Testis (tissue), 2 donors: Measurements from ENCODE around the gene CDH1.

Experiments used
- POLR2A ChIP-seq: fragments of 450-650 bp; IDR thresholded peaks from one replicate; pipeline ENCODE4 v1.6.1; 2017; ENCODE audit warnings: antibody characterized with exemption, mild to moderate bottlenecking, moderate library complexity
- TF ChIP-seq, protein P1 (sequence below), 3 experiments: fragments of 450-650 bp in 2 of 3; fragments of 200-600 bp in 1 of 3; sonication (generic) in 1 of 3; IDR thresholded peaks; one replicate each; pipeline ENCODE4 v1.5.1; 2016 to 2019; ENCODE audit warnings: antibody characterized with exemption in 3 of 3, mild to moderate bottlenecking in 2 of 3, moderate library complexity in 1 of 3

DNA sequence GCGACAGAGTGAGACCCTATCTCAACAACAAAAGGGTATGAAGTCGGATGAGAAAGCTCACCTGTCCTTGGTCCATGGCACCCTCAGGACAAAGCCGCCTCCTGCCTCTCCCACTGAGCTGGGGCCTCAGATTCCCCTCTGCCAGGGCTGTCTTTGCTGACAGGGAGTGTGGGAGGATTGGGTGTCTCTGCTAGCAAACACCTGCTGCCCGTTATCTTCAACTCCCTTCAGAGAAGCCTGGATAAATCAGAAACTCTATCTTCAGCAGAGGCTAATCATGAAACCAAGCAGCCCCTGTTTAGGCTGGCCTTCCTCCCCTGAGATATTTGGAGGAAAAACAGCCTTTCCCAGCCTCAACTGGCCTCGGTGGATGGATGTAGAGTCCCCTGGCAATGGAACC, 36.3 kb upstream of the CDH1 start:
- TF ChIP-seq, protein P1, sequence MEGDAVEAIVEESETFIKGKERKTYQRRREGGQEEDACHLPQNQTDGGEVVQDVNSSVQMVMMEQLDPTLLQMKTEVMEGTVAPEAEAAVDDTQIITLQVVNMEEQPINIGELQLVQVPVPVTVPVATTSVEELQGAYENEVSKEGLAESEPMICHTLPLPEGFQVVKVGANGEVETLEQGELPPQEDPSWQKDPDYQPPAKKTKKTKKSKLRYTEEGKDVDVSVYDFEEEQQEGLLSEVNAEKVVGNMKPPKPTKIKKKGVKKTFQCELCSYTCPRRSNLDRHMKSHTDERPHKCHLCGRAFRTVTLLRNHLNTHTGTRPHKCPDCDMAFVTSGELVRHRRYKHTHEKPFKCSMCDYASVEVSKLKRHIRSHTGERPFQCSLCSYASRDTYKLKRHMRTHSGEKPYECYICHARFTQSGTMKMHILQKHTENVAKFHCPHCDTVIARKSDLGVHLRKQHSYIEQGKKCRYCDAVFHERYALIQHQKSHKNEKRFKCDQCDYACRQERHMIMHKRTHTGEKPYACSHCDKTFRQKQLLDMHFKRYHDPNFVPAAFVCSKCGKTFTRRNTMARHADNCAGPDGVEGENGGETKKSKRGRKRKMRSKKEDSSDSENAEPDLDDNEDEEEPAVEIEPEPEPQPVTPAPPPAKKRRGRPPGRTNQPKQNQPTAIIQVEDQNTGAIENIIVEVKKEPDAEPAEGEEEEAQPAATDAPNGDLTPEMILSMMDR (IDR thresholded peaks at IDR 0.05), result no peak
- no peak for TF ChIP-seq POLR2A
